GM12873 (cell line): Measurements from ENCODE around the gene ZNF740.

Experiments used
- TF ChIP-seq, protein P1 (sequence below): IDR thresholded peaks from 2 replicates; pipeline ENCODE4 v1.5.1; 2012; ENCODE audit warnings: low read depth, mild to moderate bottlenecking, moderate library complexity, low read length, control low read depth; ENCODE audit not compliant: insufficient read depth; ENCODE audit errors: missing control alignments

ZNF740 gene

GRCh38 chr12:53235164-53235563, 54.6 kb downstream of the ZNF740 start:
- TF ChIP-seq, protein P1, sequence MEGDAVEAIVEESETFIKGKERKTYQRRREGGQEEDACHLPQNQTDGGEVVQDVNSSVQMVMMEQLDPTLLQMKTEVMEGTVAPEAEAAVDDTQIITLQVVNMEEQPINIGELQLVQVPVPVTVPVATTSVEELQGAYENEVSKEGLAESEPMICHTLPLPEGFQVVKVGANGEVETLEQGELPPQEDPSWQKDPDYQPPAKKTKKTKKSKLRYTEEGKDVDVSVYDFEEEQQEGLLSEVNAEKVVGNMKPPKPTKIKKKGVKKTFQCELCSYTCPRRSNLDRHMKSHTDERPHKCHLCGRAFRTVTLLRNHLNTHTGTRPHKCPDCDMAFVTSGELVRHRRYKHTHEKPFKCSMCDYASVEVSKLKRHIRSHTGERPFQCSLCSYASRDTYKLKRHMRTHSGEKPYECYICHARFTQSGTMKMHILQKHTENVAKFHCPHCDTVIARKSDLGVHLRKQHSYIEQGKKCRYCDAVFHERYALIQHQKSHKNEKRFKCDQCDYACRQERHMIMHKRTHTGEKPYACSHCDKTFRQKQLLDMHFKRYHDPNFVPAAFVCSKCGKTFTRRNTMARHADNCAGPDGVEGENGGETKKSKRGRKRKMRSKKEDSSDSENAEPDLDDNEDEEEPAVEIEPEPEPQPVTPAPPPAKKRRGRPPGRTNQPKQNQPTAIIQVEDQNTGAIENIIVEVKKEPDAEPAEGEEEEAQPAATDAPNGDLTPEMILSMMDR, result no peak

- TF ChIP-seq, protein P1, result no peak
Observed at GRCh38 chr12:53235742-53236442, 55.4 kb downstream of the ZNF740 start.

- TF ChIP-seq, protein P1, result no peak
Observed at GRCh38 chr12:53236443-53237111, 56.1 kb downstream of the ZNF740 start.

- TF ChIP-seq, protein P1, result no peak
Observed at GRCh38 chr12:53239643-53240258, 59.2 kb downstream of the ZNF740 start.

- TF ChIP-seq, protein P1, result no peak
Observed at GRCh38 chr12:53241623-53242412, 61.3 kb downstream of the ZNF740 start.

- TF ChIP-seq, protein P1, result no peak
Observed at GRCh38 chr12:53244337-53244736, 63.8 kb downstream of the ZNF740 start.
